ENCODE data around the gene IL2RA. TPM values are rescaled to one million over a fixed set of nuclear protein-coding genes. Genes with fewer than 3 reads are reported as not detected.

The IL2RA gene
- total RNA-seq, 2 donors from 2014 or later: not detected

DNA sequence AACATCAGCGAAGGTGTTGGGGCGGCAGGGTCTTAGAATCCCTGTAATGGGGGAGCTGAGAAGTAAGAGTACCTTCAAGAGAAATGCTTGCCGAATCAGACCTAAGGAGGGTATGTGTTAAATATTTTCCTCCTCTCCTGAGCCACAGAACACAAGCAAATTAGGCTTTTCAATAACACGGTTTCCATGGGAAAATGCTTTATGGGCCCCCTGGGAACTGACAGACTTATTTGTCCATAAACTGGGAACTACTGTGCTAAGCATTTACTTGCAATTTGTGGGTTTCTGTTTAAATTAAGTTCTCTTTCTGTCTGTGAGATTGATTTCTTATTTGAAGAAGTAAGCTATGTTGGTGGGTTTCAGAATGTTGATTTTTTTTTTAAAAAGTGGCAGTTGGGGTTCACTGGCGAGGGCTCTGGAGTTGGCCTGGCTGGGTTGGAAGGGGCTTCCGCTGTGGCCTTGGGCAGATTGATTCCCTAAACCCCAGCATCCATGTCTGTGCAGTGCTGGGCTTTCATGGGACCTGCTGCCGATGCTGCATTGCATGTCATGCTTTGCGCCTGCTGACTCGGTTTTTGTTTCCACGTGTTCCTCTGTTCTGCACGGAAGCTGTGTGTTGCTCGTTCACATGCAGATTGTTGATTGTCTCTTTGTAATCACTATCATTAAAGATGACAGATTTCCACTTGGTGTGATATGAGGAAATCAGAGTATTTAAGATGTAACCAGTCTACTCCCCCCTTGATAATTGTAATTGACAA, 33.8 kb upstream of the IL2RA start:
- H3K9ac ChIP-seq (ENCODE audit: extremely low read depth, low read length, poor library complexity, severe bottlenecking): no peak overlapping the region

DNA sequence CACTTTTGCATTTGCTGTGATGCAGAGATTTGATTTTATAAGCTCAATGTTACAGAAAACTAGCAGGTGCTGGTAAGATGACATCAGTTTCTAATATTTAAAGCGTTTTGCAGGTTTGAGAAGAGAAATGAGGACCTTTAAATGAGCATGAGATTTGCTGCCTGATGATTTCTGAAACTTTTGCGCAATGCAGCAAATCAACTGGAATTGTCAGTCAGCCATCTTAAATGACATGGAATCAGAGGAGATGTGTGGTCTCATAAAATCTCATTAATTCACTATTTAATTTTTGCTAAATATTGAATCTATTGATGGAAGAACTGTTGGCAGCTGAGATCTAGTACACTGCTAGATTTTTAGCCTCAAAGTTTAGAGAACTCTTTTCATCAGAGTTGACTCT, 30.6 kb upstream of the IL2RA start:
- Mint-ChIP-seq H3K9me3 (no peaks in the 10 kb centered on the region), H3K36me3 (ENCODE audit: low read depth) (peaks cover 10% of the 10 kb centered on the region), H3K27me3 (ENCODE audit: insufficient read depth) (no peaks in the 10 kb centered on the region), H3K4me1 (peaks cover 56% of the 10 kb centered on the region), H3K4me3 (no peak overlapping the region), H3K27ac (no peak overlapping the region)
- H3K36me3 ChIP-seq (ENCODE audit: control insufficient read depth, insufficient read depth, low read length): peaks cover 14% of the 10 kb centered on the region
- 83 to 96% methylated on average over 2 of the region's 2 CpGs for WGBS, 2 experiments (ENCODE audit: insufficient coverage in 1 of 2, insufficient read length in 1 of 2)
- H3K27ac ChIP-seq (ENCODE audit: low read depth, low read length): no peak overlapping the region
- H3K9ac ChIP-seq (ENCODE audit: extremely low read depth, low read length, poor library complexity, severe bottlenecking): no peak overlapping the region
- DNase-seq: no peak
- no peak overlapping the region for H3K4me3 ChIP-seq (ENCODE audit: low read length)
- TF ChIP-seq, protein P1, sequence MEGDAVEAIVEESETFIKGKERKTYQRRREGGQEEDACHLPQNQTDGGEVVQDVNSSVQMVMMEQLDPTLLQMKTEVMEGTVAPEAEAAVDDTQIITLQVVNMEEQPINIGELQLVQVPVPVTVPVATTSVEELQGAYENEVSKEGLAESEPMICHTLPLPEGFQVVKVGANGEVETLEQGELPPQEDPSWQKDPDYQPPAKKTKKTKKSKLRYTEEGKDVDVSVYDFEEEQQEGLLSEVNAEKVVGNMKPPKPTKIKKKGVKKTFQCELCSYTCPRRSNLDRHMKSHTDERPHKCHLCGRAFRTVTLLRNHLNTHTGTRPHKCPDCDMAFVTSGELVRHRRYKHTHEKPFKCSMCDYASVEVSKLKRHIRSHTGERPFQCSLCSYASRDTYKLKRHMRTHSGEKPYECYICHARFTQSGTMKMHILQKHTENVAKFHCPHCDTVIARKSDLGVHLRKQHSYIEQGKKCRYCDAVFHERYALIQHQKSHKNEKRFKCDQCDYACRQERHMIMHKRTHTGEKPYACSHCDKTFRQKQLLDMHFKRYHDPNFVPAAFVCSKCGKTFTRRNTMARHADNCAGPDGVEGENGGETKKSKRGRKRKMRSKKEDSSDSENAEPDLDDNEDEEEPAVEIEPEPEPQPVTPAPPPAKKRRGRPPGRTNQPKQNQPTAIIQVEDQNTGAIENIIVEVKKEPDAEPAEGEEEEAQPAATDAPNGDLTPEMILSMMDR (conservative IDR thresholded peaks at IDR 0.05): no peak
- no peaks in the 10 kb centered on the region for H3K9me3 ChIP-seq (ENCODE audit: control insufficient read depth, low read length)
- no peaks in the 10 kb centered on the region for H3K4me1 ChIP-seq (ENCODE audit: control insufficient read depth, insufficient read depth, low read length)
- no peaks in the 10 kb centered on the region for H3K27me3 ChIP-seq (ENCODE audit: control insufficient read depth, insufficient read depth, low read length, poor library complexity, severe bottlenecking)

More for the DNA sequence above, 33.8 kb upstream of the IL2RA start:
- peaks cover 36% of the 10 kb centered on the region for H3K36me3 Mint-ChIP-seq (ENCODE audit: low read depth)
- H3K9me3 Mint-ChIP-seq: no peaks in the 10 kb centered on the region
- WGBS, 2 experiments (ENCODE audit: insufficient coverage in 1 of 2, insufficient read length in 1 of 2): 93 to 98% methylated on average over 9 to 12 of the region's 12 CpGs
- H3K27ac Mint-ChIP-seq: no peak overlapping the region
- no peaks in the 10 kb centered on the region for H3K27me3 ChIP-seq (ENCODE audit: control insufficient read depth, insufficient read depth, low read length, poor library complexity, severe bottlenecking)
- H3K9me3 ChIP-seq (ENCODE audit: control insufficient read depth, low read length): no peaks in the 10 kb centered on the region
- peaks cover 44% of the 10 kb centered on the region for H3K4me1 Mint-ChIP-seq
- no peak for DNase-seq
- H3K4me3 ChIP-seq (ENCODE audit: low read length): no peak overlapping the region
- H3K4me3 Mint-ChIP-seq: no peak overlapping the region
- H3K36me3 ChIP-seq (ENCODE audit: control insufficient read depth, insufficient read depth, low read length): peaks cover 43% of the 10 kb centered on the region
- H3K27ac ChIP-seq (ENCODE audit: low read depth, low read length): no peak overlapping the region
- no peaks in the 10 kb centered on the region for H3K27me3 Mint-ChIP-seq (ENCODE audit: insufficient read depth)
- TF ChIP-seq, protein P1 (conservative IDR thresholded peaks at IDR 0.05): no peak
- H3K4me1 ChIP-seq (ENCODE audit: control insufficient read depth, insufficient read depth, low read length): no peaks in the 10 kb centered on the region

DNA sequence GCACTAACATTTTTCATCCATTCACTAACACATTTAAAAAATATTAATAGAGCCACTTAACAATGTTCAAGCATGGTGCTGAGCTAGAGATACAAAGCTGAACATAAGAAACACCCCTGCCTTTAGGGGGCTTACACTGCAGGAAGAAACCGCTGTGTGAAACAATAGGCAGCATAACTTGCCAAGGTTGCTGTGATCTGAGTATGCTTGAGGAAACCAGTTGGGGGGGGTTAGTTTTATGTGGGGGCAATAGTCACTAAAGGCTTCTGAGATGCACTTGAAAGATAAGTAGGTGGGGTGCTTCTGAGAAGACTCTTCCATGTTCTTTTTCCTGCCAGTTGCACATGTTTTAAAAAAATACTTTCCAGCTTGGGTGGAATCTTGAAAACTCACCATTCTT, 29.5 kb upstream of the IL2RA start:
- Mint-ChIP-seq H3K27ac (peak overlapping the region; percentile 61), H3K4me3 (peak overlapping the region; percentile 15), H3K27me3 (ENCODE audit: insufficient read depth) (no peaks in the 10 kb centered on the region), H3K9me3 (no peaks in the 10 kb centered on the region), H3K36me3 (ENCODE audit: low read depth) (peaks cover 2% of the 10 kb centered on the region), H3K4me1 (peaks cover 47% of the 10 kb centered on the region)
- Histone ChIP-seq H3K4me3 (ENCODE audit: low read length) (peak overlapping the region; percentile 42), H3K36me3 (ENCODE audit: control insufficient read depth, insufficient read depth, low read length) (peaks cover 5% of the 10 kb centered on the region), H3K9me3 (ENCODE audit: control insufficient read depth, low read length) (no peaks in the 10 kb centered on the region), H3K27me3 (ENCODE audit: control insufficient read depth, insufficient read depth, low read length, poor library complexity, severe bottlenecking) (no peaks in the 10 kb centered on the region), H3K9ac (ENCODE audit: extremely low read depth, low read length, poor library complexity, severe bottlenecking) (no peak overlapping the region), H3K27ac (ENCODE audit: low read depth, low read length) (no peak overlapping the region), H3K4me1 (ENCODE audit: control insufficient read depth, insufficient read depth, low read length) (no peaks in the 10 kb centered on the region)
- no peak for DNase-seq
- TF ChIP-seq, protein P1 (conservative IDR thresholded peaks at IDR 0.05): no peak
- 9% methylated on average over 1 of the region's 1 CpG; no CpG with 5 or more reads in 1 of the 2 experiments for WGBS, 2 experiments (ENCODE audit: insufficient coverage in 1 of 2, insufficient read length in 1 of 2)

Data from endodermal cell (in vitro differentiated cells).